Esophagus squamous epithelium (tissue), 4 donors: ENCODE measurements around the gene PILRB.
"Not testable (repeated sequence)": the region's sequence is repeated elsewhere in the genome, so short reads cannot be mapped to it uniquely, and the experiment has no call there.

ENCODE experiments used
- CTCF ChIP-seq, 6 experiments: fragments of 450-650 bp in 4 of 6; fragments of 200-600 bp in 2 of 6; sonication (generic) in 2 of 6; IDR thresholded peaks; one replicate each; pipeline ENCODE4 v1.5.1; 2016 to 2019; ENCODE audit warnings: antibody characterized with exemption in 6 of 6, mild to moderate bottlenecking in 4 of 6, moderate library complexity in 4 of 6
- POLR2A ChIP-seq, 4 donors: fragments of 450-650 bp; IDR thresholded peaks; one replicate each; pipeline ENCODE4 v1.6.1; 2017; ENCODE audit warnings: antibody characterized with exemption in 4 of 4, mild to moderate bottlenecking in 4 of 4, moderate library complexity in 3 of 4

- not testable (repeated sequence) for TF ChIP-seq CTCF, POLR2A (IDR thresholded peaks at IDR 0.05)
These were observed 5.6 kb upstream of the PILRB start for GRCh38 chr7:100352230-100352781.
